Muscle of back (tissue), 11 donors: ENCODE data around the gene JAM2. TPM values are rescaled to one million over a fixed set of nuclear protein-coding genes. Genes with fewer than 3 reads are reported as not detected.
"Not testable (repeated sequence)": the region's sequence is repeated elsewhere in the genome, so short reads cannot be mapped to it uniquely, and the experiment has no call there.

ENCODE experiments used
- DNase-seq, 3 donors: peaks; one replicate each; pipeline versions ENCODE4 v3.0.0 to v3.0.0-alpha.2; 2013
- polyA plus RNA-seq, 10 donors: library from polyadenylated mRNA; unstranded; fragments of 120-200 nt; gene quantifications; one replicate each; pipeline ENCODE4 v1.2.1, GENCODE V29; 2013; ENCODE audit not compliant: insufficient read length in 10 of 10

The JAM2 gene
- polyA plus RNA-seq, 10 donors, result 31.3 to 55.2 (median 43.1) TPM

GRCh38 chr21:25714066-25714465 lies 75.0 kb downstream of the JAM2 start:
- not testable (repeated sequence) for DNase-seq

- DNase-seq, result peak; percentile 6 to 32 (median 14)
Measured at GRCh38 chr21:25717491-25718147, 78.6 kb downstream of the JAM2 start.

- no peak for DNase-seq
Measured at GRCh38 chr21:25721987-25722386, 82.9 kb downstream of the JAM2 start.

GRCh38 chr21:25722631-25723030 lies 83.6 kb downstream of the JAM2 start:
- no peak for DNase-seq

- DNase-seq, result peak in 1 of 3 donors; percentile 15
Measured at GRCh38 chr21:25732091-25732760, 93.2 kb downstream of the JAM2 start.

GRCh38 chr21:25733859-25734653 lies 95.0 kb downstream of the JAM2 start:
- DNase-seq, result peak; percentile 29 to 73 (median 42)

GRCh38 chr21:25734654-25734903 lies 95.5 kb downstream of the JAM2 start:
- DNase-seq, result no peak

- peak; percentile 96 to 99 (median 98) for DNase-seq
Measured at GRCh38 chr21:25734904-25735645, 96.0 kb downstream of the JAM2 start, which contains the start of the genes ATP5PF and GABPA. TSS of gene ATP5PF (minus strand) at chr21:25734904. CDS start at chr21:25729794, 5,110 bp downstream. TSS of gene GABPA (plus strand) at chr21:25734972. CDS start at chr21:25741599, 6,627 bp downstream.

- peak; percentile 87 to 95 (median 87) for DNase-seq
Measured at GRCh38 chr21:25735646-25736597, 96.9 kb downstream of the JAM2 start.

- no peak for DNase-seq
Measured at GRCh38 chr21:25737421-25737820, 98.4 kb downstream of the JAM2 start.

GRCh38 chr21:25742900-25743299 lies 103.8 kb downstream of the JAM2 start:
- no peak for DNase-seq

- DNase-seq, result no peak
Measured at GRCh38 chr21:25744854-25745253, 105.8 kb downstream of the JAM2 start.

- no peak for DNase-seq
Measured at GRCh38 chr21:25750085-25750484, 111.0 kb downstream of the JAM2 start.

- DNase-seq, result no peak
Measured at GRCh38 chr21:25752416-25752815, 113.4 kb downstream of the JAM2 start.

GRCh38 chr21:25756190-25756932 lies 117.3 kb downstream of the JAM2 start:
- DNase-seq, result peak in 1 of 3 donors; percentile 14

- peak; percentile 45 to 83 (median 60) for DNase-seq
Measured at GRCh38 chr21:25757531-25757930, 118.5 kb downstream of the JAM2 start.

GRCh38 chr21:25759573-25759972 lies 120.5 kb downstream of the JAM2 start:
- no peak for DNase-seq

- no peak for DNase-seq
Measured at GRCh38 chr21:25760061-25760460, 121.0 kb downstream of the JAM2 start.

GRCh38 chr21:25760677-25761076 lies 121.6 kb downstream of the JAM2 start:
- DNase-seq, result no peak

GRCh38 chr21:25764065-25764464 lies 125.0 kb downstream of the JAM2 start:
- DNase-seq, result no peak
